Left ventricle myocardium inferior (tissue), 1 donor: ENCODE data around the gene PFDN1. TPM values are rescaled to one million over a fixed set of nuclear protein-coding genes. Genes with fewer than 3 reads are reported as not detected.

Experiments used
- DNase-seq: peaks from one replicate; pipeline ENCODE4 v3.0.0-alpha.2; 2020
- H3K27ac ChIP-seq: fragments of 200-600 bp; replicated peaks from 2 replicates; pipeline ENCODE4 v1.8.0; 2021
- H3K27me3 ChIP-seq: fragments of 200-600 bp; 2 replicates; pipeline ENCODE4 v1.8.0; 2021; ENCODE audit warnings: low read depth
- H3K36me3 ChIP-seq: fragments of 200-600 bp; 2 replicates; pipeline ENCODE4 v1.8.0; 2021
- H3K4me1 ChIP-seq: fragments of 200-600 bp; 2 replicates; pipeline ENCODE4 v1.8.0; 2021
- H3K4me3 ChIP-seq: fragments of 200-600 bp; 2 replicates; pipeline ENCODE4 v1.8.0; 2021; ENCODE audit warnings: mild to moderate bottlenecking, moderate library complexity
- H3K9me3 ChIP-seq: fragments of 200-600 bp; replicated peaks from 2 replicates; pipeline ENCODE4 v1.8.0; 2021
- CTCF ChIP-seq: fragments of 200-600 bp; IDR thresholded peaks from 2 replicates; pipeline ENCODE4 v1.8.0; 2021; ENCODE audit warnings: antibody characterized with exemption, mild to moderate bottlenecking, borderline replicate concordance
- intact Hi-C: fragments of 100-400 bp; cut with micrococcal nuclease; formaldehyde crosslinking; loops from one replicate; pipeline ENCODE4 v1.11.0; 2022
- total RNA-seq: library from RNA; stranded (reverse); fragmentation: NEBNext Ultra II Directional; extraction: Animal tissue kit (Norgen Biotek cat#: 25700); gene quantifications from one replicate; pipeline ENCODE4 v1.2.1, GENCODE V29; 2021
- donor health status: DM: no; HTN: yes; CAD: no; lungs with severe emphysema.

PFDN1 gene
- total RNA-seq, 1 donor from 2014 or later = 68.7 TPM

- DNase-seq = no peak
- H3K4me1 ChIP-seq = peaks cover 26% of the 10 kb centered on the region
- H3K27me3 ChIP-seq = no peaks in the 10 kb centered on the region
- TF ChIP-seq CTCF = no peak
- no peak overlapping the region for H3K27ac ChIP-seq
- no peak overlapping the region for H3K4me3 ChIP-seq
- no peaks in the 10 kb centered on the region for H3K36me3 ChIP-seq
- H3K9me3 ChIP-seq = no peaks in the 10 kb centered on the region
- intact Hi-C loops = no loop called here
Measured at GRCh38 chr5:140317859-140318258, 15.0 kb upstream of the PFDN1 start.

- no peak for DNase-seq
- Histone ChIP-seq H3K36me3 (no peaks in the 10 kb centered on the region), H3K9me3 (no peaks in the 10 kb centered on the region), H3K4me1 (peaks cover 41% of the 10 kb centered on the region), H3K27me3 (no peaks in the 10 kb centered on the region), H3K27ac (peak overlapping the region; percentile 87), H3K4me3 (no peak overlapping the region)
- TF ChIP-seq CTCF = no peak
- intact Hi-C loops = no loop called here
Measured at GRCh38 chr5:140312791-140313189, 9.9 kb upstream of the PFDN1 start.

- peak overlapping the region; percentile 87 for H3K27ac ChIP-seq
- no peaks in the 10 kb centered on the region for H3K9me3 ChIP-seq
- no peaks in the 10 kb centered on the region for H3K27me3 ChIP-seq
- no peak for DNase-seq
- peak overlapping the region; percentile 29 for H3K4me3 ChIP-seq
- H3K36me3 ChIP-seq = no peaks in the 10 kb centered on the region
- TF ChIP-seq CTCF = no peak
- peaks cover 41% of the 10 kb centered on the region for H3K4me1 ChIP-seq
- intact Hi-C loops = no loop called here
Measured at GRCh38 chr5:140312067-140312790, 9.3 kb upstream of the PFDN1 start.

GRCh38 chr5:140311011-140311467 lies 8.1 kb upstream of the PFDN1 start:
- DNase-seq = no peak
- no peak for TF ChIP-seq CTCF

GRCh38 chr5:140310434-140310833 lies 7.5 kb upstream of the PFDN1 start:
- Histone ChIP-seq H3K4me3 (no peak overlapping the region), H3K36me3 (no peaks in the 10 kb centered on the region), H3K9me3 (no peaks in the 10 kb centered on the region), H3K27ac (peak overlapping the region; percentile 87), H3K27me3 (no peaks in the 10 kb centered on the region), H3K4me1 (peaks cover 41% of the 10 kb centered on the region)
- intact Hi-C loops = no loop called here
- no peak for TF ChIP-seq CTCF
- no peak for DNase-seq

More at GRCh38 chr5:140311011-140311467, 8.1 kb upstream of the PFDN1 start:
- Histone ChIP-seq H3K27ac (peak overlapping the region; percentile 87), H3K4me1 (peaks cover 41% of the 10 kb centered on the region), H3K9me3 (no peaks in the 10 kb centered on the region), H3K36me3 (no peaks in the 10 kb centered on the region), H3K27me3 (no peaks in the 10 kb centered on the region), H3K4me3 (no peak overlapping the region)
- intact Hi-C loops = no loop called here
